Measurements from ENCODE around the gene MFAP3L. TPM values are rescaled to one million over a fixed set of nuclear protein-coding genes. Genes with fewer than 3 reads are reported as not detected.
"Not testable (repeated sequence)": the region's sequence is repeated elsewhere in the genome, so short reads cannot be mapped to it uniquely, and the experiment has no call there.

Gene MFAP3L
- polyA plus RNA-seq, 10 donors, result 0.83 to 4.7 (median 1.6) TPM

DNA sequence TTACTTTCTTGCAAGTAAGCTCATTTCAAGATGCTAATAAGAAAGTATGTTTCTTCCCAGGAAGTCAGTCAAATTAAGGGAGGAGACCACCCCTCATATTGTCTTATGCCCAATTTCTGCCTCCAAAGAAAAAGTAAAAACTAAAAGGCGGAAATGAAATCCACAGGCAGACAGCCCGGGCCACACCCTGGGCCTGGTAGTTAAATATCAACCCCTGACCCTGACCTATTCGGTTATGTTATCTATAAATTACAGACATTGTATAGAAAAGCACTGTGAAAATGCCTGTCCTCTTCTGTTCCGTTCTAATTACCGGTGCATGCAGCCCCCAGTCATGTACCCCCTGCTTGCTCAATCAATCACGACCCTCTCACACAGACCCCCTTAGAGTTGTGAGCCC, 82.6 kb downstream of the MFAP3L start:
- not testable (repeated sequence) for DNase-seq

- DNase-seq, result no peak
Measured at GRCh38 chr4:169941141-169941540, 85.1 kb downstream of the MFAP3L start.

DNA sequence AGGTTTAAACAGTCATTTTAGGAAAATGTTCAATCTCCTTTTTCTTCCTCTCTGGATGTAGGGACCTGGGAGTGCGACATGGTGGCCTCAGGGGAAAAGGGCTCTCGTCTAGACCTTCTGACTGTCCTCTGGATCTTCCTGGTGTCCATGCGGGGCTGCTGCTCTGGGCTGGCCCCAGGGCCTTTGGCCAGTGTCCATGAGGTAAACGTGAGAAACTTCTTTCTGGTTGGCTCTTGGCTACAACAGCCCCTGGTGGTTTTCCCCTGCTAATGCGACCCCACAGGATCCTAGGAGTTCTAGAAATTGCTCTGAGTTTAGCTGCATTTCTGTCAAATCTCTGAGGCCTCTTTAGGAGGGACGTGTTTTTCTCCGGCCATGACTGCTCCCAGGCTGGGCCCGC, 85.7 kb downstream of the MFAP3L start:
- DNase-seq, result no peak

Other genes with a start within 250 kb of the MFAP3L start
- gene AADAT, start 63.6 kb upstream of the MFAP3L start, polyA plus RNA-seq (ENCODE audit: insufficient read length in 10 of 10), result 10 to 100 TPM in 7 of 10 donors, 1 to 10 TPM in 3; 8.4 to 22.4 (median 15.4) TPM

Data from muscle of back (tissue), 11 donors.